IMR-90 (cell line): ENCODE data around the gene SURF2. TPM values are rescaled to one million over a fixed set of nuclear protein-coding genes. Genes with fewer than 3 reads are reported as not detected.

Experiments
- ATAC-seq: fragments of 200-7000 bp; cut with Tn5 transposase; 2 replicates; pipeline ENCODE4 v1.9.1; 2020; ENCODE audit warnings: low read depth, mild to moderate bottlenecking, moderate library complexity
- BruUV-seq: library from RNA; stranded (reverse); fragments of 400-500 nt; replicated peaks from 2 replicates; lab custom pipeline; 2021; lab: Mats Ljungman, UMichigan
- CTCF ChIA-PET: fragments of 300-600 bp; formaldehyde crosslinking; extraction: SDS; loops from one replicate; lab custom pipeline; 2021; ENCODE audit warnings: antibody characterized with exemption; lab: Yijun Ruan, JAX
- POLR2A ChIA-PET: fragments of 300-600 bp; sonication (Branson Sonifier 250); formaldehyde crosslinking; loops from one replicate; lab custom pipeline; 2022; ENCODE audit warnings: antibody characterized with exemption; ENCODE audit not compliant: unreplicated experiment; lab: Charles Lee
- DNase-seq: peaks from one replicate; pipeline ENCODE4 v3.0.0; 2013
- H2AFZ ChIP-seq: replicated peaks from 2 replicates; pipeline ENCODE3; 2013; ENCODE audit warnings: low read length, mild to moderate bottlenecking; ENCODE audit not compliant: poor library complexity
- H2AK5ac ChIP-seq: 2 replicates; pipeline ENCODE4 v1.6.1; 2013; ENCODE audit warnings: low read depth, low read length, inconsistent platforms
- H2AK9ac ChIP-seq: replicated peaks from 2 replicates; pipeline ENCODE3; 2013; ENCODE audit warnings: mild to moderate bottlenecking, low read depth, low read length, moderate library complexity; ENCODE audit not compliant: poor library complexity
- H2BK120ac ChIP-seq: 2 replicates; pipeline ENCODE4 v1.6.1; 2013; ENCODE audit warnings: low read depth, low read length, inconsistent platforms
- H2BK15ac ChIP-seq: 3 replicates; pipeline ENCODE4 v1.6.1; 2013; ENCODE audit warnings: low read depth, low read length, inconsistent platforms
- H2BK20ac ChIP-seq: 2 replicates; pipeline ENCODE4 v1.6.1; 2013; ENCODE audit warnings: low read depth, mild to moderate bottlenecking, inconsistent platforms, low read length, moderate library complexity
- H2BK5ac ChIP-seq: 2 replicates; pipeline ENCODE4 v1.6.1; 2013; ENCODE audit warnings: mild to moderate bottlenecking, low read depth, low read length, inconsistent platforms; ENCODE audit not compliant: poor library complexity, severe bottlenecking
- H3K14ac ChIP-seq: replicated peaks from 2 replicates; pipeline ENCODE4 v1.6.1; 2013; ENCODE audit warnings: low read depth, low read length, inconsistent platforms
- H3K18ac ChIP-seq: 2 replicates; pipeline ENCODE4 v1.6.1; 2013; ENCODE audit warnings: low read depth, low read length, control low read depth
- H3K23ac ChIP-seq: 2 replicates; pipeline ENCODE4 v1.6.1; 2013; ENCODE audit warnings: low read depth, low read length, inconsistent platforms
- H3K27ac ChIP-seq: 2 replicates; pipeline ENCODE4 v1.5.1; 2013; ENCODE audit warnings: mild to moderate bottlenecking, control low read depth, low read length; ENCODE audit not compliant: insufficient read depth
- H3K27me3 ChIP-seq: 2 replicates; pipeline ENCODE4 v1.6.1; 2013; ENCODE audit warnings: low read length; ENCODE audit not compliant: control insufficient read depth, insufficient read depth
- H3K36me3 ChIP-seq: 2 replicates; pipeline ENCODE4 v1.6.1; 2013; ENCODE audit warnings: low read length, mixed read lengths; ENCODE audit not compliant: control insufficient read depth, insufficient read depth
- H3K4ac ChIP-seq: 2 replicates; pipeline ENCODE4 v1.6.1; 2013; ENCODE audit warnings: low read depth, low read length, inconsistent platforms
- H3K4me1 ChIP-seq: 2 replicates; pipeline ENCODE4 v1.6.1; 2013; ENCODE audit warnings: low read length, mixed read lengths; ENCODE audit not compliant: control insufficient read depth, insufficient read depth
- H3K4me2 ChIP-seq: 2 replicates; pipeline ENCODE4 v1.6.1; 2013; ENCODE audit warnings: low read depth, mild to moderate bottlenecking, control low read depth, low read length, moderate library complexity
- H3K4me3 ChIP-seq: 2 replicates; pipeline ENCODE4 v1.5.1; 2013; ENCODE audit warnings: low read depth, mild to moderate bottlenecking, control low read depth, low read length, moderate library complexity; ENCODE audit not compliant: insufficient read depth
- H3K56ac ChIP-seq: 2 replicates; pipeline ENCODE4 v1.6.1; 2013; ENCODE audit warnings: low read length, inconsistent platforms; ENCODE audit not compliant: insufficient read depth; ENCODE audit errors: extremely low read depth
- H3K79me1 ChIP-seq, 2 experiments: 2 replicates each; pipeline ENCODE4 v1.6.1; 2013; ENCODE audit warnings: low read length in 2 of 2, inconsistent platforms in 1 of 2, low read depth in 1 of 2
- H3K9ac ChIP-seq: 2 replicates; pipeline ENCODE4 v1.6.1; 2013; ENCODE audit warnings: low read depth, low read length, control low read depth
- H3K9me1 ChIP-seq: 2 replicates; pipeline ENCODE4 v1.6.1; 2013; ENCODE audit warnings: low read length, inconsistent platforms; ENCODE audit not compliant: insufficient read depth
- H3K9me3 ChIP-seq: 2 replicates; pipeline ENCODE4 v1.6.1; 2013; ENCODE audit warnings: low read length; ENCODE audit not compliant: control insufficient read depth, insufficient read depth
- H4K20me1 ChIP-seq: 2 replicates; pipeline ENCODE4 v1.6.1; 2013; ENCODE audit warnings: low read length, inconsistent platforms; ENCODE audit not compliant: insufficient read depth
- H4K5ac ChIP-seq: 2 replicates; pipeline ENCODE4 v1.6.1; 2013; ENCODE audit warnings: mild to moderate bottlenecking, low read depth, low read length, control low read depth
- H4K8ac ChIP-seq, 2 experiments: 2 replicates each; pipeline ENCODE4 v1.6.1; 2013; ENCODE audit warnings: low read depth in 2 of 2, low read length in 2 of 2, control low read depth in 1 of 2, inconsistent platforms in 1 of 2
- H4K91ac ChIP-seq: 2 replicates; pipeline ENCODE4 v1.6.1; 2013; ENCODE audit warnings: low read depth, low read length, inconsistent platforms; ENCODE audit not compliant: insufficient read depth
- BHLHE40 ChIP-seq: fragments of 150-350 bp; IDR thresholded peaks from 2 replicates; pipeline ENCODE4 v1.6.1; 2016; ENCODE audit warnings: mild to moderate bottlenecking, low read depth, low read length
- MXI1 ChIP-seq: IDR thresholded peaks from 2 replicates; pipeline ENCODE4 v1.6.1; 2012; ENCODE audit warnings: low read depth, mild to moderate bottlenecking, low read length, moderate library complexity, borderline replicate concordance
- POLR2A ChIP-seq: IDR thresholded peaks from 2 replicates; pipeline ENCODE4 v1.6.1; 2012; ENCODE audit warnings: mild to moderate bottlenecking, low read depth, low read length
- RAD21 ChIP-seq: IDR thresholded peaks from 2 replicates; pipeline ENCODE4 v1.6.1; 2012; ENCODE audit warnings: low read length, improper control_type of control experiment
- RFX5 ChIP-seq: IDR thresholded peaks from 2 replicates; pipeline ENCODE4 v1.8.0; 2012; ENCODE audit warnings: low read depth, mild to moderate bottlenecking, low read length, moderate library complexity
- SMC3 ChIP-seq: fragments of 150-350 bp; IDR thresholded peaks from 2 replicates; pipeline ENCODE4 v1.6.1; 2016; ENCODE audit warnings: low read depth, mild to moderate bottlenecking, antibody characterized with exemption, low read length, moderate library complexity
- WGBS, 2 experiments: methylation state at CpG; one replicate each; pipeline versions ENCODE4 v1.1.5 to v1.1.7; 2013; ENCODE audit warnings: missing lambda C conversion rate in 2 of 2; ENCODE audit not compliant: insufficient read length in 1 of 2; ENCODE audit errors: extremely low coverage in 2 of 2; 5-methylcytosine and 5-hydroxymethylcytosine counted together
- dilution Hi-C: fragments of 300-500 bp; cut with HindIII; formaldehyde crosslinking; loops from one replicate; pipeline ENCODE4 v1.14.3; 2018; ENCODE audit warnings: low sequenced_read_pairs; ENCODE audit not compliant: unreplicated experiment
- in situ Hi-C: fragments of 300-500 bp; cut with MboI; formaldehyde crosslinking; loops from 3 replicates; pipeline ENCODE4 v1.14.3; 2019; ENCODE audit warnings: low sequenced_read_pairs, inconsistent platforms, mixed read lengths
- intact Hi-C: fragments of 100-400 bp; cut with micrococcal nuclease; formaldehyde crosslinking; loops from 2 replicates; pipeline ENCODE4 v1.10.0; 2022
- polyA plus RNA-seq, 3 experiments: library from polyadenylated mRNA; depleted of rRNA; stranded (reverse); fragments of >200 nt; gene quantifications; 2 replicates each; pipeline ENCODE4 v1.2.3, GENCODE V29; 2012; ENCODE audit warnings: low replicate concordance in 1 of 3
- total RNA-seq: library from RNA; depleted of rRNA; stranded (reverse); fragments of >200 nt; gene quantifications from 2 replicates; pipeline ENCODE4 v1.2.3, GENCODE V29; 2012
- TF ChIP-seq, protein P1 (sequence below): conservative IDR thresholded peaks from 2 replicates; pipeline ENCODE4 v1.5.1; 2012; ENCODE audit warnings: mild to moderate bottlenecking, low read depth, low read length, improper control_type of control experiment

SURF2 gene
- total and polyA plus RNA-seq, 2 of the 4 experiments (the other 2 are of a cell fraction) = 9.9 to 16.3 TPM

- no peak for TF ChIP-seq SMC3
Measured at GRCh38 chr9:133379153-133380086, 23.1 kb downstream of the SURF2 start (continued).

GRCh38 chr9:133380734-133381133, 24.4 kb downstream of the SURF2 start:
- no peak overlapping the region for H2AK9ac ChIP-seq
- H2AFZ ChIP-seq = no peak overlapping the region
- no peak overlapping the region for H3K4me2 ChIP-seq
- no peaks in the 10 kb centered on the region; the same call in 1 of the 2 replicates for H3K4me1 ChIP-seq
- H3K14ac ChIP-seq = no peak overlapping the region
- no peak overlapping the region for H2AK5ac ChIP-seq
- no peaks in the 10 kb centered on the region for H3K9me1 ChIP-seq
- WGBS, 2 experiments = no CpG with 5 or more reads among the region's 4 CpGs
- H4K5ac ChIP-seq = no peak overlapping the region
- no peak for ATAC-seq
- H2BK120ac ChIP-seq = no peak overlapping the region
- H3K23ac ChIP-seq = no peak overlapping the region
- H4K8ac ChIP-seq = no peak overlapping the region
- H4K91ac ChIP-seq = no peak overlapping the region
- no peak for DNase-seq
- H3K9me3 ChIP-seq = no peaks in the 10 kb centered on the region
- H3K27ac ChIP-seq = no peak overlapping the region
- H4K20me1 ChIP-seq = no peaks in the 10 kb centered on the region
- no peak overlapping the region for H2BK15ac ChIP-seq
- POLR2A ChIA-PET = no interaction called here
- no peak overlapping the region for H2BK5ac ChIP-seq
- BruUV-seq = no TSS peak
- no peak overlapping the region for H3K56ac ChIP-seq
- in situ Hi-C loops (no loop called here), intact Hi-C loops (no loop called here), dilution Hi-C loops (no loop called here)
- H3K36me3 ChIP-seq = no peaks in the 10 kb centered on the region
- no peak overlapping the region for H3K18ac ChIP-seq
- H3K4ac ChIP-seq = no peak overlapping the region
- no peak for TF ChIP-seq SMC3
- no peak for TF ChIP-seq RFX5
- no peak for TF ChIP-seq MXI1
- TF ChIP-seq, protein P1, sequence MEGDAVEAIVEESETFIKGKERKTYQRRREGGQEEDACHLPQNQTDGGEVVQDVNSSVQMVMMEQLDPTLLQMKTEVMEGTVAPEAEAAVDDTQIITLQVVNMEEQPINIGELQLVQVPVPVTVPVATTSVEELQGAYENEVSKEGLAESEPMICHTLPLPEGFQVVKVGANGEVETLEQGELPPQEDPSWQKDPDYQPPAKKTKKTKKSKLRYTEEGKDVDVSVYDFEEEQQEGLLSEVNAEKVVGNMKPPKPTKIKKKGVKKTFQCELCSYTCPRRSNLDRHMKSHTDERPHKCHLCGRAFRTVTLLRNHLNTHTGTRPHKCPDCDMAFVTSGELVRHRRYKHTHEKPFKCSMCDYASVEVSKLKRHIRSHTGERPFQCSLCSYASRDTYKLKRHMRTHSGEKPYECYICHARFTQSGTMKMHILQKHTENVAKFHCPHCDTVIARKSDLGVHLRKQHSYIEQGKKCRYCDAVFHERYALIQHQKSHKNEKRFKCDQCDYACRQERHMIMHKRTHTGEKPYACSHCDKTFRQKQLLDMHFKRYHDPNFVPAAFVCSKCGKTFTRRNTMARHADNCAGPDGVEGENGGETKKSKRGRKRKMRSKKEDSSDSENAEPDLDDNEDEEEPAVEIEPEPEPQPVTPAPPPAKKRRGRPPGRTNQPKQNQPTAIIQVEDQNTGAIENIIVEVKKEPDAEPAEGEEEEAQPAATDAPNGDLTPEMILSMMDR = no peak
- TF ChIP-seq POLR2A = no peak
- no peak for TF ChIP-seq RAD21
- no peak for TF ChIP-seq BHLHE40
- 0 out of 4 replicates have a peak, but pooled peaks cover 0 to 5% of the 10 kb centered on the region in 2 experiments for H3K79me1 ChIP-seq
- no peak overlapping the region for H3K9ac ChIP-seq
- CTCF ChIA-PET = no interaction called here
- H3K4me3 ChIP-seq = no peak overlapping the region
- H3K27me3 ChIP-seq = no peaks in the 10 kb centered on the region
- H2BK20ac ChIP-seq = no peak overlapping the region
